Measurements from ENCODE around the gene ADAMTS17. TPM values are rescaled to one million over a fixed set of nuclear protein-coding genes. Genes with fewer than 3 reads are reported as not detected.

Gene ADAMTS17
- total and polyA plus RNA-seq, 7 donors = 4.4 to 93.0 (median 7.2) TPM

DNA sequence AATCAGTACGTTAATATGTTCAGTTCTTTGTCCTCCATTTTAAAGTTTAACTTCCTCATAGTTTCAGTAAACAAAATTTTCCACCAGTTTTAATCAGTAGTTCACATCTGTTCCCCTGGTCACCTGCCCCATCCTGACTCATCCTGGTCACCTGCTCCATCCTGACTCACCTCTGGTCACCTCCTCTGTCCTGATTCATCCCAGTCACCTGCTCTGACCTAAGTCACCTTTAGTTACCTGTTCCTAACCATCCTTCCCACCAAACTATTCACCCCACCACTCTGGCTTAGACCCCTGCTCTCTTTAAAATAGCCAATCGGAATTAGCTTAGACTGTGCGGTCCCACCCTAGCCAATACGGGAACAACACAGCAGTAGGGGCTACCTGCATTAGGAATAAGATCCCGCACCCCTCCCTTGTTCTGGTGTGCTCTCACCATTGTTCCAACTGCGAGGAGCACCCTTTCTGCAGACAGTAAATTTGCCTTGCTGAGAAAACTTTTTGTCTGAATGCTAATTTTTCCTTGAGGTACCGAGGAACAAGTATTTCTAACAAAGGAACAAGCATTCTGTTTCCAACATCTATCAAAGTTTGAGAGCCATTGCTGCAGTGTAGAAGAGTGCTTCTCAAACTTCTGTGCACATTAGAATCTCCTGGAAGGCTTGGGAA, 169.3 kb downstream of the ADAMTS17 start:
- 95 to 97% (median 96%) methylated on average over 7 of the region's 7 CpGs for WGBS, 3 donors
- H3K9me3 ChIP-seq = peaks cover 22% of the 10 kb centered on the region
- H3K27ac ChIP-seq = no peak overlapping the region
- H3K4me1 ChIP-seq = peaks cover 17% of the 10 kb centered on the region
- intact Hi-C loops (cut with DNase I) = no loop called here
- H3K4me3 ChIP-seq = no peak overlapping the region
- no peak for ATAC-seq
- no peaks in the 10 kb centered on the region for H3K36me3 ChIP-seq (ENCODE audit: insufficient read depth in 1 of 2, low read depth in 1 of 2)
- H3K27me3 ChIP-seq (ENCODE audit: insufficient read depth in 3 of 3, low read length in 2 of 3) = no peaks in the 10 kb centered on the region
- TF ChIP-seq, protein P1, sequence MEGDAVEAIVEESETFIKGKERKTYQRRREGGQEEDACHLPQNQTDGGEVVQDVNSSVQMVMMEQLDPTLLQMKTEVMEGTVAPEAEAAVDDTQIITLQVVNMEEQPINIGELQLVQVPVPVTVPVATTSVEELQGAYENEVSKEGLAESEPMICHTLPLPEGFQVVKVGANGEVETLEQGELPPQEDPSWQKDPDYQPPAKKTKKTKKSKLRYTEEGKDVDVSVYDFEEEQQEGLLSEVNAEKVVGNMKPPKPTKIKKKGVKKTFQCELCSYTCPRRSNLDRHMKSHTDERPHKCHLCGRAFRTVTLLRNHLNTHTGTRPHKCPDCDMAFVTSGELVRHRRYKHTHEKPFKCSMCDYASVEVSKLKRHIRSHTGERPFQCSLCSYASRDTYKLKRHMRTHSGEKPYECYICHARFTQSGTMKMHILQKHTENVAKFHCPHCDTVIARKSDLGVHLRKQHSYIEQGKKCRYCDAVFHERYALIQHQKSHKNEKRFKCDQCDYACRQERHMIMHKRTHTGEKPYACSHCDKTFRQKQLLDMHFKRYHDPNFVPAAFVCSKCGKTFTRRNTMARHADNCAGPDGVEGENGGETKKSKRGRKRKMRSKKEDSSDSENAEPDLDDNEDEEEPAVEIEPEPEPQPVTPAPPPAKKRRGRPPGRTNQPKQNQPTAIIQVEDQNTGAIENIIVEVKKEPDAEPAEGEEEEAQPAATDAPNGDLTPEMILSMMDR (IDR thresholded peaks at IDR 0.05) = no peak
- no peak for DNase-seq

DNA sequence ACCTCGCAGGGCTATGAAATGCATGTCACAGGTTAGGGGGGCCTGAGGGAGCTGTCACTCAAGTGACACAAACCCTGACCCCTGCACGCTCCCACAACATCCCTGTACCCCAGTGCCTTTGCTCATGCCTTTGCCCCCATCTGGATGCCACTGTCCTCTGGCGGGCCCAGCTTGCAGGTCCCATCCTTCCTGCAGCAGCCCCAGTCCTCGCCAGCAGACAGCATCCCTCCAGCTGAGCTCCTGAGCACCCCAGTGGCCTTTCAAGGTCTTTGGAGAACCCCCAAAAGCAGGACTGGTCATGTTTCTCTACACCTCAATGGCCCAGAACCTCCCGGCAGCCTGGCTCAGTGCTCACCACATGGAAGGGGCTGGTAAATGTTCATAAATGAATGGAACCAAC, 170.4 kb downstream of the ADAMTS17 start:
- no peak overlapping the region for H3K27ac ChIP-seq
- no peak overlapping the region for H3K4me3 ChIP-seq
- H3K9me3 ChIP-seq = peaks cover 22% of the 10 kb centered on the region
- 92 to 93% (median 93%) methylated on average over 5 of the region's 5 CpGs for WGBS, 3 donors
- H3K27me3 ChIP-seq (ENCODE audit: insufficient read depth in 3 of 3, low read length in 2 of 3) = no peaks in the 10 kb centered on the region
- DNase-seq (no peak), ATAC-seq (no peak)
- TF ChIP-seq, protein P1 (IDR thresholded peaks at IDR 0.05) = no peak
- intact Hi-C loops (cut with DNase I) = no loop called here
- no peaks in the 10 kb centered on the region for H3K36me3 ChIP-seq (ENCODE audit: insufficient read depth in 1 of 2, low read depth in 1 of 2)
- peaks cover 18% of the 10 kb centered on the region for H3K4me1 ChIP-seq

DNA sequence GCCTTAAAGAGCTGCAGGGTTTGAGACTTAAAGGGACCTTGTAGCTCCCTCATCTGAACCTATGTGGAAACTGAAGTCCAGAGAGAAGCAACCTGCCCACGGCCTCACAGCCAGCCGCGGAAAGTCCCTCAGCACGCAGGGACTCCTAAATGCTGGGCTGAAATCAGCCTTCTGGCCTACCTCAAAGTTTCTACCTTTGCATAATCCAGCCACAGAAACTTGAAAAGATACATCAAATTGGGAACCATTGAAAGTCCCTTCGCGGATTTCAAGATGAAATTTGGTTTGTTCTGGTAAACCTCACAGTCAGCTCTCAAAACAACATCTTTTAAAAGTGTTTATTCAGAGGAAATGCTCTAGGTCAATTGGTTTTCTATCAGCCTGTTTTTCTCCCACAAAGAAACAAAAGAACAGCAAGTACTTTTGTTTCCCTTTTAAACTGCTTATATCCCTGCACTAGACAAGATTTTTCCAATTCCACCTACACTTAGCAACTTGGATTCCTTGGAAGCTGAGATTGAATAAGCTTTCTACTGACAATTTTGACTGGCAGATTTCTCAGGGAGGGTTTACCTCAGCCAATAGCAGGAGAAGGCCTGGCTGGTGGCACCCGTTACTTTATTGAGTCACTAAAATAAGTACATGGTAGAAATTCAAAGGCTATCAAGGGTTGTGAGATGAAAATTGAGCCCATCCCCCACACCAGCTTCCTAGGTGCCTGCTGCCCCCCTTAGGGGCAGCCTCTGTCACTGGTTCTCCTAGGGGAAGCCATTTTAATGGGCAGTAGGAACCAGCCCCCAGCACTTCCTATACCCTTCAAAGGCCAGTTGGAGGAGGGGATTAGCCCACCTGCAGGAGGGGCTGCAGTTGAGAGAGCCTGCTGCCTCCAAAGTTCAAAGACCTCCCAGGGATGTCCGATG, 171.2 kb downstream of the ADAMTS17 start:
- ATAC-seq (no peak), DNase-seq (no peak)
- no peak overlapping the region for H3K27ac ChIP-seq
- whole genome bisulfite sequencing, 3 donors = 85 to 89% (median 87%) methylated on average over 8 of the region's 8 CpGs
- peaks cover 18% of the 10 kb centered on the region for H3K4me1 ChIP-seq
- peaks cover 22% of the 10 kb centered on the region for H3K9me3 ChIP-seq
- H3K36me3 ChIP-seq (ENCODE audit: insufficient read depth in 1 of 2, low read depth in 1 of 2) = no peaks in the 10 kb centered on the region
- no peaks in the 10 kb centered on the region for H3K27me3 ChIP-seq (ENCODE audit: insufficient read depth in 3 of 3, low read length in 2 of 3)
- TF ChIP-seq, protein P1 (IDR thresholded peaks at IDR 0.05) = no peak
- H3K4me3 ChIP-seq = no peak overlapping the region
- intact Hi-C loops (cut with DNase I) = no loop called here

DNA sequence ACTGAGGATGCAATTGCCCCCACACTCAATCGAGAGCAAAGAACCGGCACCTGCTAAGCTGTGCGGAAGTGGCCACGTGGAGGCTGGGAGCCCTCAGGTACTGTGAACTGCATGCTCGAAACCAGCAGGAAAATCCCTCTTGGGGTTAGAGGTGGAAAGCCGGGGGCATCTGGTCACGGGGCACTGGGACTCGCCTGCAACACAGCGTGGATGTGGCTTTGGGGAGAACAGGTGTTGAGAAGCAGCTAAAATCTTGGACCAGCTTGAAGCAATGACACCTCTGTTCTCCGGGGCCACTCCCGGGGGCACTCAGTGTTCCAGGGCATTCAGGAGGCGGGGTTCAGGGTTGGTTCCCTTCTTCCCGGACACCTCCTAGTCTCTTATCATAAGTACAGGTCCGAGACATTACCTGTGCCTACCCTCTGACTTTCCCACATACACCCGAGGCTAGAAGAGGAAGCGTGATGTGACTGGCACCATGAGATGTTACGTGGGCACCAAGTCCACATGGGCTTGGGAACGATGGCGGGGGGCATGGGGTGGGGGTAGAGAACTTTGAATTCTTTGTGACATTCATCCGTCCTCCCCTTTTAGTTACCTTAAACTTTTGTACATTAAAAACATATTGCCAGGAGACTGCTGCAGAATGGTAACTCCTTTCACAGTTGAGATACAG, 172.0 kb downstream of the ADAMTS17 start:
- H3K4me1 ChIP-seq = peaks cover 15% of the 10 kb centered on the region
- intact Hi-C loops (cut with DNase I) = no loop called here
- H3K27ac ChIP-seq = no peak overlapping the region
- WGBS, 3 donors = 89 to 92% (median 92%) methylated on average over 20 of the region's 20 CpGs
- H3K27me3 ChIP-seq (ENCODE audit: insufficient read depth in 3 of 3, low read length in 2 of 3) = peaks cover 0 to 1% (median 0%) of the 10 kb centered on the region in 3 donors
- ATAC-seq (no peak), DNase-seq (no peak)
- H3K4me3 ChIP-seq = no peak overlapping the region
- no peaks in the 10 kb centered on the region for H3K36me3 ChIP-seq (ENCODE audit: insufficient read depth in 1 of 2, low read depth in 1 of 2)
- TF ChIP-seq, protein P1 (IDR thresholded peaks at IDR 0.05) = no peak
- peaks cover 22% of the 10 kb centered on the region for H3K9me3 ChIP-seq

Measured in psoas muscle (tissue), 8 donors.